ENCODE results near the gene LRRK1.

Gene LRRK1

DNA sequence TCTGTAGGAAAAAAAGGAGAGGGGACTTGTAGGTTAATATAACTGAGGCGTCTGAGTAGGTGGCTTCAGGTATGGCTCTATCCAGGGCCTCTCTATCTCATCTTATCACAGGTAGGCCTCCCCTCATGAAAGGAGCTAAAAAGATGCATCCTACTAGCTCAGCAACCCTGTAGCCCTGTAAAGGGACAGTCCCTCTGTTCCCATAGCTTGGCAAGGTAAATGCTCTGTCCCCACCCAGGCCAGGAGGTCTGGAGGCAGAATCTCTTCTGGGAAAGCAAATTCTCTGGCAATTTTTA lies 197.5 kb downstream of the LRRK1 start:
- peaks cover 6 to 13% of the 10 kb centered on the region in 2 donors for H3K4me1 ChIP-seq (ENCODE audit: control insufficient read depth in 1 of 2, insufficient read depth in 2 of 2, low read length in 2 of 2)
- no peaks in the 10 kb centered on the region for H3K9me3 ChIP-seq (ENCODE audit: control insufficient read depth in 1 of 2, low read length in 2 of 2)
- no peaks in the 10 kb centered on the region for H3K27me3 ChIP-seq (ENCODE audit: control insufficient read depth in 1 of 2, insufficient read depth in 2 of 2, low read length in 2 of 2)
- no peak overlapping the region for H3K9ac ChIP-seq (ENCODE audit: low read depth in 1 of 2, low read length in 2 of 2)
- H3K4me3 ChIP-seq (ENCODE audit: low read depth in 1 of 2, low read length in 2 of 2), result no peak overlapping the region
- no peak overlapping the region for H3K27ac ChIP-seq (ENCODE audit: low read depth, low read length)
- H3K36me3 ChIP-seq (ENCODE audit: control insufficient read depth in 1 of 2, insufficient read depth in 2 of 2, low read length in 2 of 2), result no peaks in the 10 kb centered on the region

GRCh38 chr15:101118116-101118515 lies 199.0 kb downstream of the LRRK1 start:
- Histone ChIP-seq H3K4me3 (ENCODE audit: low read depth in 1 of 2, low read length in 2 of 2) (no peak overlapping the region), H3K4me1 (ENCODE audit: control insufficient read depth in 1 of 2, insufficient read depth in 2 of 2, low read length in 2 of 2) (peaks cover 15 to 19% of the 10 kb centered on the region in 2 donors)

GRCh38 chr15:101118615-101119014 lies 199.5 kb downstream of the LRRK1 start:
- Histone ChIP-seq H3K27ac (ENCODE audit: low read depth, low read length) (no peak overlapping the region), H3K27me3 (ENCODE audit: control insufficient read depth in 1 of 2, insufficient read depth in 2 of 2, low read length in 2 of 2) (no peaks in the 10 kb centered on the region), H3K36me3 (ENCODE audit: control insufficient read depth in 1 of 2, insufficient read depth in 2 of 2, low read length in 2 of 2) (no peaks in the 10 kb centered on the region), H3K9ac (ENCODE audit: low read depth in 1 of 2, low read length in 2 of 2) (no peak overlapping the region), H3K4me1 (ENCODE audit: control insufficient read depth in 1 of 2, insufficient read depth in 2 of 2, low read length in 2 of 2) (peaks cover 17 to 19% of the 10 kb centered on the region in 2 donors), H3K9me3 (ENCODE audit: control insufficient read depth in 1 of 2, low read length in 2 of 2) (no peaks in the 10 kb centered on the region), H3K4me3 (ENCODE audit: low read depth in 1 of 2, low read length in 2 of 2) (no peak overlapping the region)

More at GRCh38 chr15:101118116-101118515, 199.0 kb downstream of the LRRK1 start:
- Histone ChIP-seq H3K9ac (ENCODE audit: low read depth in 1 of 2, low read length in 2 of 2) (no peak overlapping the region), H3K27me3 (ENCODE audit: control insufficient read depth in 1 of 2, insufficient read depth in 2 of 2, low read length in 2 of 2) (no peaks in the 10 kb centered on the region), H3K36me3 (ENCODE audit: control insufficient read depth in 1 of 2, insufficient read depth in 2 of 2, low read length in 2 of 2) (no peaks in the 10 kb centered on the region), H3K9me3 (ENCODE audit: control insufficient read depth in 1 of 2, low read length in 2 of 2) (no peaks in the 10 kb centered on the region), H3K27ac (ENCODE audit: low read depth, low read length) (no peak overlapping the region)

DNA sequence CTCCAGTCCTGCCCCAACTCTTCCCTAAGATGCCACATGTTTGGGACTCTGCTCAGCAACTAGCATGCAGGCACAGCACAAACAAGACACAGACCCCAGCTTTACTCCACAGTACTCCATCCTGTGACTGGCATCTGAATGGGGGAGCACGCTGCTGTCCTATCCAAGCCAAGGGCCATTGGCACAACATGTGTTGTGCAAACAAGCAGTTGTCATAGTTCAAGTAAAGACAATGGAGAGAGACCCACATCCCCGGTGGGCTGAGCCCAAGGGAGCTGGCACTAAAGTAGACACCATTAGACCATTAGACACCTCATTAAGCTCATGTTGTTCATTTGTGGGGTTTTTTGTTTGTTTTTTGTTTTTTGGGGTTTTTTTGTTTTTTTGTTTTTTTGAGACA lies 200.0 kb downstream of the LRRK1 start:
- Histone ChIP-seq H3K4me1 (ENCODE audit: control insufficient read depth in 1 of 2, insufficient read depth in 2 of 2, low read length in 2 of 2) (peaks cover 18 to 19% of the 10 kb centered on the region in 2 donors), H3K4me3 (ENCODE audit: low read depth in 1 of 2, low read length in 2 of 2) (no peak overlapping the region), H3K27me3 (ENCODE audit: control insufficient read depth in 1 of 2, insufficient read depth in 2 of 2, low read length in 2 of 2) (no peaks in the 10 kb centered on the region), H3K27ac (ENCODE audit: low read depth, low read length) (no peak overlapping the region), H3K9ac (ENCODE audit: low read depth in 1 of 2, low read length in 2 of 2) (no peak overlapping the region), H3K36me3 (ENCODE audit: control insufficient read depth in 1 of 2, insufficient read depth in 2 of 2, low read length in 2 of 2) (no peaks in the 10 kb centered on the region), H3K9me3 (ENCODE audit: control insufficient read depth in 1 of 2, low read length in 2 of 2) (no peaks in the 10 kb centered on the region)

Data from duodenal mucosa (tissue), 2 donors.